NOMO-1 (cell line): ENCODE measurements around the gene HOXC11.

Experiments
- DNase-seq, 2 experiments: peaks; one replicate each; lab custom pipeline; 2025; ENCODE audit not compliant: unreplicated experiment in 2 of 2; lab: John Stamatoyannopoulos, UW

The HOXC11 gene

DNA sequence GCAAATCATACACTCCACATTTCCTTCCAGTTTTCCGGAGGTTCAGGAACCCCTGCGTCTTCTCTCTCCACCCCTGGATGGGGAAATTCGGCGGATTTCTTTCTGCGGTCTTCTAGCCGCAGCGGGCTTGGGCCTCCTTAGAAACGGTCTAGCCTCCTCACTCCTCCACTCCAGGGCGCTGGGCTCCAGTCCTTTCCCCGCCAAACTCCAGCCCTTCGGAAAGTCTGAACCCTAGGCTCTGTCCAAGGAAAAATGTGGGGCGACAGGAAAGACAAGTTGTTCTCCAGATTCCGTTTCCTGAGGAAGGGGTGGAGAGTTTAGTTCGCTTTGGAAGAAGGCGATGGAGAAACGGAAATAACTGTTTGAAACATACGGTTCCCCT lies 10.6 kb downstream of the HOXC11 start:
- peak in 1 of 2 experiments; percentile 23 for DNase-seq

DNA sequence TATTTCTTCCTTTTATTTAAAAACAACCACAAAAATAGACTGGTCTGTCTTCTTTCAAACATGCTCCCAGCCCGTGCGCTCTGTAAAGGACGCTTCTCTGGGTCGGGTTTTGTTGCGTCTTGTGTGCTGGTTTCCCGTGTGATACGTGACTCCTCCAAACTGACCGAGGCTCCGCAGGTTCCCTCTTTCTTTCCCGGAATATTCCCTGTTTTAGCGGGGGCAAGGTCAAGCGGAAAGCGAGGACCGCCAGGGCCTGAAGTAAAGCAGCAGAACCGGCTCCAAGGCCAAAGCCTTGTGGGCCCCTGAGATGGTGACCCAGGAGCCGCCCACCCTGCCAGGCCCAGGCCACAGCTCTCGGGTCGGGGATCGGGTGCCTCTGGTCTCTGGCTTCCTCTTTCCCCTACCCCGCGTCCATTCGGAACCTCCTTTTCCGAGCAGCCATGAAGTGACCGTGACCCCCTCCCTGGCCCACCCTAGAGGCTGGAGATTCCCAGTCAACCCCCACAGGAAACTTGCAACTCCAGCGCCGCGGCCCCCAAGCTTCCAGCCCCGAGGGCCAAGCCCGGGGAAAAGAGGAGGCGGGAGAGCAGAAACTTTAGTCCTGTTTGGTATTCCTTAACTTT lies 11.1 kb downstream of the HOXC11 start:
- DNase-seq, result peak in 1 of 2 experiments; percentile 27

DNA sequence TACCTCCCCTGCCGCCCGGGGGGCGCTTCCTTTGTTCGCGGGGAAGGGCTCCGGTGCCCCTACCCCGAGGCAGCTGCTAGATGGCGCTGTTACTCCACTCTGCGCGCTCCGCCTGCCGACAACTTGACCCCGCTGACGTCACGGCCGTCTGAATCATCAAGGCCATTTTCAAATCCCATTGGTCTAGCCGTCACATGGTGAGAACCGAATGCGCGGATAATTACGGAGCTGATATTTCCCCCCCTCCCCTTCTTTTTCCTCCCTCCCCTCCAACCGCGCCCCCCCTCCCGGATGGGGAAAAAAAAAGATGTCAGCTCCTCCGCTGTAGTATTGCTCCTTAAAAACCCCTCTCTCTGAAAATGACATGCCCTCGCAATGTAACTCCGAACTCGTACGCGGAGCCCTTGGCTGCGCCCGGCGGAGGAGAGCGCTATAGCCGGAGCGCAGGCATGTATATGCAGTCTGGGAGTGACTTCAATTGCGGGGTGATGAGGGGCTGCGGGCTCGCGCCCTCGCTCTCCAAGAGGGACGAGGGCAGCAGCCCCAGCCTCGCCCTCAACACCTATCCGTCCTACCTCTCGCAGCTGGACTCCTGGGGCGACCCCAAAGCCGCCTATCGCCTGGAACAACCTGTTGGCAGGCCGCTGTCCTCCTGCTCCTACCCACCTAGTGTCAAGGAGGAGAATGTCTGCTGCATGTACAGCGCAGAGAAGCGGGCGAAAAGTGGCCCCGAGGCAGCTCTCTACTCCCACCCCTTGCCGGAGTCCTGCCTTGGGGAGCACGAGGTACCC lies 12.2 kb downstream of the HOXC11 start, which contains the start of gene HOXC10:
HOXC10 (plus strand) TSS at position 246 of the 791 bp plus-strand sequence; CDS start at position 360, 114 bp downstream.
- peak; percentile 74 to 80 for DNase-seq

GRCh38 chr12:53985692-53985993 lies 12.7 kb downstream of the HOXC11 start:
- no peak for DNase-seq

DNA sequence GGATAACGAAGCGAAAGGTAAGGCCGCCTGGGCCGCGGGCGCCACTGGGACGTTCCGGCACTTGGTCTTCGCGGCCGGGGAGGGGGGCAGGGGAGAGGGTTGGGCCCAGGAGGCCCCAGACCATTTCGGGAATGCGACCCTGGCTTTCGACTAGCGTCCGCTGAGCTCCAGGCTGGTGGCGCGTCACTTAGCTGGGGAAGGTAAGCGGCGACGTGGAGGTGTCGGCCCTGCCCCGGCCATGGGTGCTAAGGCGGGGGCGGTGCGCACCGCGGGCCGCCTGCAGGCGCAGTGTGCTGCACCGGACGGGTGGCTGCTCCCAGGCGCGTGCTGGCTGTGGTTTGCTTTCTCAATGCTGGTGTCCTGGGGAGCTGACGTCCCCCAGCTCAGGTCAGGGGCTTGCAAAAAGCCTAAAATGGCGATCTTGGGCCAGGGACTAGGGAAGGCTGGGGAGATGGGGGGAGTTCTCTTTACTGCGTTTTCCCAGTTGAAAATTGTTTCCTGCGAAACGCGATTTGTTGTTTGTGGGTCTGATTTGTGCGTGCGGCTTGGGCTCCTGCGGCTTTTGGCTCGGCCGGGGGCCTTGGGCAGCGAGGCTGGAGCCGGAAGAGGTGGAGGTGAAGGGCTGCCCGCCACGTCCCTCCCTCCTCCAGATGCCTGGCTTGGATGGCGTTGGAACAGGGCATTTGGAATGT lies 13.2 kb downstream of the HOXC11 start:
- no peak for DNase-seq

GRCh38 chr12:53986686-53987483 lies 14.0 kb downstream of the HOXC11 start:
- DNase-seq, result no peak

DNA sequence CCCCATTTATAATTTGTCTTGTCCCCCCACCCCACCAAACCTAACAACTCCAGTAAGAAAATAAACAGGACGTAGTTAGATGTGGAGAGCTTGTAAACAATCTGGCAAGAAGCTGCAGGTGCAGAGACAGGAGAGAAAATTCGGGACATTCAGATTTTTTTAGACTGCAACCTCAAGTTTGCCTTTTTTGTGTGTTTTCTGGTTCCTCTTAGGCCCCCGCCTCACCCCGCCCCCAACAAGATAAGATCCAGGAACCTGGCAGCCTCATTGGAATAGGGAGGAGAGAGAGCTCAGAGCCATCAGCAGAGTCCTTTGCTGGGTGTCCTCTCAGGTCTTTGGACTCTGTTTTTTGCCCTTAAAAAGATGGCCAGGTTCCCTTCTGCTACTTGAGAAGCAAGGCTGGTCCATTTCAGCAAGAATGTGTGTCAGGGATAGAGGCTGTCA lies 14.9 kb downstream of the HOXC11 start:
- DNase-seq, result no peak

DNA sequence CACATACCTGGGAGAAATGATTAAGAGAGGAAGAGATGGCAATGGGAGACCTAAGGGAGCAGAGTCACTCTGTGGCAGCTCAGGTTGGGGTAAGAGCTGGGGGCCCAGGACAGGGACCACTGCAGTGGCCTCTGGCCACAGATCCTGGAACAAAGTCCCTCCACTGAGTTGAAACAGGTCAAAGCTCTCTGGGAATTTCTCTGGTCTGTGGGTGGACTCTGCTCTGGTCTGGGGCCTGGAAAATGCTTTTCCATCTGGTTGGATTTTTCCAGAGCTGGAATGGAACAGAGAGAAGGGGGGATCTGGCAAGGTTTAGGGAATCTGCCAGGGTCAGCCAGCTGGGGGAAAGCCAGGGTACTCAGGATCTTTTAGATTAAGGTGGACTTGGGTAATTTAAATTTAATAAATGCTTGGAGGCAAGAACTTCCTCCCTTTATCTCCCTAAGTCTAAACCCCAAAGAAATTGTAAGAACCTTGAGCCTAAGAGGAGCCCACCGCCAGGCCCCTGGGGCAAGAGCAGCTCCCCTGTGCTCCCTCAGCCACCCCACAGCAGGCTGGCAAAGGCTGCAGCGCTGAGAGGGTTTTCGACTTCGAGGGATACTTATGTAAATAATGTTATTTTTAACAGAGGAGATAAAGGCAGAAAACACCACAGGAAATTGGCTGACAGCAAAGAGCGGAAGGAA lies 15.8 kb downstream of the HOXC11 start:
- no peak for DNase-seq

- DNase-seq, result peak; percentile 57 to 79
Measured at GRCh38 chr12:53989227-53990113, 16.5 kb downstream of the HOXC11 start.

DNA sequence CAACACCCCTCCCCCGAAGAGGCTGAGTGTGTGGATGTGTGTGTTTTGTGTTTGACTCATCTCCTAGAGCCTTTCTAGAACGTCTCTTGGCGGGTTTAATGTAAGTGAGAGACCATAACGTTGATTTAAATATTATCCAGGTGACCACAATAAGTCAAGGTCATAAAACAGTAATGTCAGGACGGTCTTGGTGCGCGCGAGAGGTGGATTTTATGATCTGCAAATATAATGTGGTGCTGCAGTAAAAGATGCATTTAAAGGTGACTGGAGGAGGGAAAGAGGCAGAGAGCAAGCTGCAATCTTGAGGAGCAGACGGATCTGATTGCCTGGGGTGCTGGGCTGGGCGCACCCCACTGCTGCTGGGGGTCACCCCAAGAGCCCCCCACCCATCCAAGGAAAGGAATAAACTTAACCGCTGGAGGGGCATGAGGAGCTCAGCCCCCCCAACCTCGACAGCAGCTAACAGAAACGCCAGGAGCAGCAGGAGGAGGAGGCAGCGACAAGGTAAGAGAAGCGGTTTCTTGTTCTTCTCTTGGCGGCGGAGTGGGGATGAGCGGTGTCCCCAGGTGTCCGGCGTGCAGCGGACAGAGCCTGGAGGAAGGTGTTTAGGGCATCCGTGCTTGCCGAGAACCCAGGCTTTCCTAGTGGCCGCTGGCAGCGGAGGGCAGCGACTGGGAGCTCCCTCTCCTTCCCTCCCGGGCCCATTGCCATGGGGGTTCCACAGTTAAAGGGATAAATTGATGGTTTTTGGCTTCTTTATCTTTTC lies 17.6 kb downstream of the HOXC11 start:
- DNase-seq, result no peak

DNA sequence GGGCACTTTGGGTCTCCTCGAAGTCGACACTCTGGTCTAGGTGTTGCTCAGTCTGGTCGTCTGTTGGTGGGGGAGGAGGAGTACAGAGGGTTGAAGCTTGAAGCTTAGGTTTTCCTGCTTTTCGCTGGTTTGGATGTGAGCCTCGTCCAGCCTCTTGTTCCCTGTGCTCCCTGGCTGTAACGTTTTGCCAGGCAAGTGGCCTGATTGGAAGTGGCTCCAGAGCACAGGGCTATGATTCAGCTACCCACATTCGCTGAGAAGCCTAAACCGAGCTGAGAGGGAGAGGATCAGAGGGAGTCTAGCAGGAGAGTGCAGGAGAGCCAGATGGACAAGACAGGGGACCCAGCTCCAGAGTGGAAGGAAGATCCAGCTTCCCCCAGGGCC lies 18.1 kb downstream of the HOXC11 start:
- DNase-seq, result no peak

DNA sequence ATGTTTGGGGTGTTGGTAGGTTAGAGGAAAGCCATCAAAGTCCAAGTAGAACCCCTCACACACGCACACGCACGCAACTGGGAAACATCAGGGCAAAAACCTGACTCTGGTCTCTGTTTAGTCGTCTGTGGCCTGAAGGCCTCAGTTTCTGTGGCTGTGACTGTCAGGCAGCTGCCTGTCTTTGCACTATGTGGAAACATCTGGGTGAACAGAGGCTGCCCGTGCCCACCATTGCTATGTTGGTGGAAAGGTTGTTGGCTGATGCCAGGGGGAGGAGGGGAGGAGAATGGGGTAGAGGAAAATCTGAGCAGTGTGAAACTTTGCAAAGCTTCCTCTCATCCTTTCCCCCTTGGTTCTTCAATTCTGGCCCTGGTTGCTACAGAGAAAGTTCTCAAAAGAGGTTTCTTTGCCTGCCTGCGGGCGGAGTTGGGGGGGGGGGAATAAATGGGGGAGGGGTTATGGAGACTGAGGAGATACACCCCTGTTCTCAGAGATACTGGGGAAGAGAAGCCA lies 19.5 kb downstream of the HOXC11 start:
- no peak for DNase-seq

- no peak for DNase-seq
Measured at GRCh38 chr12:53993162-53994008, 20.5 kb downstream of the HOXC11 start.

GRCh38 chr12:53994009-53994263 lies 21.0 kb downstream of the HOXC11 start:
- no peak for DNase-seq

- no peak for DNase-seq
Measured at GRCh38 chr12:53994264-53995001, 21.5 kb downstream of the HOXC11 start.

GRCh38 chr12:53995002-53995377 lies 22.1 kb downstream of the HOXC11 start:
- no peak for DNase-seq
